Measurements from ENCODE around the gene WDR89.
"Not testable (repeated sequence)": the region's sequence is repeated elsewhere in the genome, so short reads cannot be mapped to it uniquely, and the experiment has no call there.

The WDR89 gene

GRCh38 chr14:63638493-63638892 is 3.2 kb downstream of the WDR89 start:
- Mint-ChIP-seq H3K36me3 (peaks cover 35 to 42% of the 10 kb centered on the region in 2 donors), H3K4me1 (peaks cover 27 to 57% of the 10 kb centered on the region in 2 donors), H3K27ac (peak overlapping the region; percentile 71), H3K27me3 (no peaks in the 10 kb centered on the region), H3K9me3 (peaks cover 10 to 17% of the 10 kb centered on the region in 2 donors), H3K4me3 (peak overlapping the region in 1 of 2 donors; percentile 41)
- ATAC-seq (replicated peaks) (no peak), DNase-seq (no peak)

- H3K9me3 Mint-ChIP-seq = peaks cover 10 to 17% of the 10 kb centered on the region in 2 donors
- H3K27me3 Mint-ChIP-seq; ATAC-seq (replicated peaks); H3K4me3 Mint-ChIP-seq; DNase-seq: not testable (repeated sequence)
- H3K36me3 Mint-ChIP-seq = peaks cover 35 to 42% of the 10 kb centered on the region in 2 donors
- H3K27ac Mint-ChIP-seq = peak overlapping the region; percentile 20
- peaks cover 27 to 65% of the 10 kb centered on the region in 2 donors for H3K4me1 Mint-ChIP-seq
Observed at GRCh38 chr14:63636094-63636635, 5.5 kb downstream of the WDR89 start.

- Mint-ChIP-seq H3K4me1 (peaks cover 21 to 53% of the 10 kb centered on the region in 2 donors), H3K27me3 (no peaks in the 10 kb centered on the region), H3K4me3 (no peak overlapping the region), H3K9me3 (peaks cover 10 to 17% of the 10 kb centered on the region in 2 donors), H3K27ac (no peak overlapping the region), H3K36me3 (peaks cover 32 to 38% of the 10 kb centered on the region in 2 donors)
- DNase-seq (no peak), ATAC-seq (replicated peaks) (no peak)
Observed at GRCh38 chr14:63633801-63634200, 7.9 kb downstream of the WDR89 start.

GRCh38 chr14:63632932-63633514 is 8.6 kb downstream of the WDR89 start:
- H3K27ac Mint-ChIP-seq = no peak overlapping the region
- H3K4me1 Mint-ChIP-seq = peaks cover 17 to 45% of the 10 kb centered on the region in 2 donors
- peak; percentile 65 to 73 for ATAC-seq (replicated peaks)
- H3K4me3 Mint-ChIP-seq = no peak overlapping the region
- H3K9me3 Mint-ChIP-seq = peaks cover 10 to 17% of the 10 kb centered on the region in 2 donors
- DNase-seq = no peak
- no peaks in the 10 kb centered on the region for H3K27me3 Mint-ChIP-seq
- peaks cover 28 to 35% of the 10 kb centered on the region in 2 donors for H3K36me3 Mint-ChIP-seq

GRCh38 chr14:63624701-63625100 is 17.0 kb downstream of the WDR89 start:
- H3K4me3 Mint-ChIP-seq = no peak overlapping the region
- H3K4me1 Mint-ChIP-seq = peaks cover 4 to 7% of the 10 kb centered on the region in 2 donors
- no peak for DNase-seq
- H3K9me3 Mint-ChIP-seq = no peaks in the 10 kb centered on the region
- H3K36me3 Mint-ChIP-seq = peaks cover 22 to 37% of the 10 kb centered on the region in 2 donors
- no peak for ATAC-seq (replicated peaks)
- no peaks in the 10 kb centered on the region for H3K27me3 Mint-ChIP-seq
- H3K27ac Mint-ChIP-seq = no peak overlapping the region

GRCh38 chr14:63624203-63624602 is 17.5 kb downstream of the WDR89 start:
- Mint-ChIP-seq H3K4me1 (peaks cover 4% of the 10 kb centered on the region in 2 donors), H3K9me3 (no peaks in the 10 kb centered on the region), H3K36me3 (peaks cover 19 to 37% of the 10 kb centered on the region in 2 donors), H3K27me3 (no peaks in the 10 kb centered on the region), H3K27ac (no peak overlapping the region), H3K4me3 (no peak overlapping the region)
- DNase-seq (no peak), ATAC-seq (replicated peaks) (no peak)

GRCh38 chr14:63621975-63622374 is 19.7 kb downstream of the WDR89 start:
- H3K27ac Mint-ChIP-seq; H3K9me3 Mint-ChIP-seq; H3K27me3 Mint-ChIP-seq; H3K4me3 Mint-ChIP-seq; DNase-seq; ATAC-seq (replicated peaks): not testable (repeated sequence)
- H3K36me3 Mint-ChIP-seq = peaks cover 27 to 40% of the 10 kb centered on the region in 2 donors
- H3K4me1 Mint-ChIP-seq = peaks cover 6 to 13% of the 10 kb centered on the region in 2 donors

- peaks cover 30 to 46% of the 10 kb centered on the region in 2 donors for H3K36me3 Mint-ChIP-seq
- no peak overlapping the region for H3K27ac Mint-ChIP-seq
- H3K4me3 Mint-ChIP-seq = no peak overlapping the region
- H3K9me3 Mint-ChIP-seq = no peaks in the 10 kb centered on the region
- ATAC-seq (replicated peaks) = no peak
- H3K27me3 Mint-ChIP-seq = no peaks in the 10 kb centered on the region
- DNase-seq = no peak
- H3K4me1 Mint-ChIP-seq = peaks cover 9 to 13% of the 10 kb centered on the region in 2 donors
Observed at GRCh38 chr14:63616015-63616414, 25.7 kb downstream of the WDR89 start.

- Mint-ChIP-seq H3K27me3 (no peaks in the 10 kb centered on the region), H3K4me3 (no peak overlapping the region), H3K9me3 (no peaks in the 10 kb centered on the region), H3K4me1 (peaks cover 9 to 10% of the 10 kb centered on the region in 2 donors), H3K36me3 (peaks cover 25 to 44% of the 10 kb centered on the region in 2 donors), H3K27ac (no peak overlapping the region)
- no peak for ATAC-seq (replicated peaks)
- no peak for DNase-seq
Observed at GRCh38 chr14:63614679-63615363, 26.9 kb downstream of the WDR89 start.

GRCh38 chr14:63611078-63611477 is 30.6 kb downstream of the WDR89 start:
- peaks cover 0 to 4% of the 10 kb centered on the region in 2 donors for H3K4me1 Mint-ChIP-seq
- ATAC-seq (replicated peaks) (no peak), DNase-seq (no peak)
- peaks cover 16 to 28% of the 10 kb centered on the region in 2 donors for H3K36me3 Mint-ChIP-seq
- H3K27ac Mint-ChIP-seq = no peak overlapping the region
- H3K4me3 Mint-ChIP-seq = no peak overlapping the region
- no peaks in the 10 kb centered on the region for H3K9me3 Mint-ChIP-seq
- no peaks in the 10 kb centered on the region for H3K27me3 Mint-ChIP-seq

GRCh38 chr14:63605041-63605532 is 36.6 kb downstream of the WDR89 start:
- no peaks in the 10 kb centered on the region for H3K27me3 Mint-ChIP-seq
- H3K4me1 Mint-ChIP-seq = peaks cover 0 to 9% of the 10 kb centered on the region in 2 donors
- no peak for DNase-seq
- H3K9me3 Mint-ChIP-seq = peaks cover 0 to 3% of the 10 kb centered on the region in 2 donors
- H3K27ac Mint-ChIP-seq = no peak overlapping the region
- no peak overlapping the region for H3K4me3 Mint-ChIP-seq
- ATAC-seq (replicated peaks) = no peak
- H3K36me3 Mint-ChIP-seq = peaks cover 26% of the 10 kb centered on the region in 2 donors

- no peak for DNase-seq
- H3K9me3 Mint-ChIP-seq = peaks cover 0 to 3% of the 10 kb centered on the region in 2 donors
- H3K4me3 Mint-ChIP-seq = no peak overlapping the region
- H3K4me1 Mint-ChIP-seq = peaks cover 0 to 9% of the 10 kb centered on the region in 2 donors
- H3K27ac Mint-ChIP-seq = no peak overlapping the region
- H3K27me3 Mint-ChIP-seq = no peaks in the 10 kb centered on the region
- peaks cover 25 to 28% of the 10 kb centered on the region in 2 donors for H3K36me3 Mint-ChIP-seq
- ATAC-seq (replicated peaks) = no peak
Observed at GRCh38 chr14:63604626-63605025, 37.0 kb downstream of the WDR89 start.

- DNase-seq (no peak), ATAC-seq (replicated peaks) (no peak)
- Mint-ChIP-seq H3K4me1 (peaks cover 0 to 9% of the 10 kb centered on the region in 2 donors), H3K4me3 (no peak overlapping the region), H3K27me3 (no peaks in the 10 kb centered on the region), H3K36me3 (peaks cover 32 to 33% of the 10 kb centered on the region in 2 donors), H3K9me3 (peaks cover 0 to 3% of the 10 kb centered on the region in 2 donors), H3K27ac (no peak overlapping the region)
Observed at GRCh38 chr14:63603749-63604277, 37.9 kb downstream of the WDR89 start.

- H3K4me1 Mint-ChIP-seq = peaks cover 3 to 11% of the 10 kb centered on the region in 2 donors
- ATAC-seq (replicated peaks) = no peak
- H3K36me3 Mint-ChIP-seq = peaks cover 63 to 68% of the 10 kb centered on the region in 2 donors
- DNase-seq = no peak
- peaks cover 15 to 17% of the 10 kb centered on the region in 2 donors for H3K9me3 Mint-ChIP-seq
- no peak overlapping the region for H3K27ac Mint-ChIP-seq
- no peak overlapping the region for H3K4me3 Mint-ChIP-seq
- no peaks in the 10 kb centered on the region for H3K27me3 Mint-ChIP-seq
Observed at GRCh38 chr14:63598807-63599206, 42.9 kb downstream of the WDR89 start.

Data from stimulated activated naive B cell treated with anti-CD40 and anti-IgM and Interleukin-4, amounts not matched to agents 10 μg/mL and 1 μg/mL and 100 μg/mL, for 72 hours (primary cell).